K562 (cell line): ENCODE results near the gene DAD1. TPM values are rescaled to one million over a fixed set of nuclear protein-coding genes. Genes with fewer than 3 reads are reported as not detected.

Source experiments
- DEAF1 ChIP-seq: fragments of 450-650 bp; formaldehyde crosslinking; IDR thresholded peaks from 2 replicates; pipeline ENCODE4 v1.4.0; 2020; ENCODE audit warnings: mild to moderate bottlenecking, moderate library complexity
- E2F8 ChIP-seq: fragments of 450-650 bp; IDR thresholded peaks from 2 replicates; pipeline ENCODE4 v1.7.1; 2018; ENCODE audit warnings: mild to moderate bottlenecking, low read depth; ENCODE audit not compliant: partially characterized antibody
- EGR1 ChIP-seq: fragments of 450-650 bp; conservative IDR thresholded peaks from 2 replicates; pipeline ENCODE4 v1.6.1; 2017; ENCODE audit warnings: mild to moderate bottlenecking
- GABPB2 ChIP-seq: fragments of 250-450 bp; sonication (Bioruptor Pico); conservative IDR thresholded peaks from 2 replicates; pipeline ENCODE4 v1.5.1; 2021; ENCODE audit warnings: mild to moderate bottlenecking
- GTF2E2 ChIP-seq: fragments of 200-800 bp; sonication (Bioruptor generic); IDR thresholded peaks from 2 replicates; pipeline ENCODE4 v1.6.1; 2016; ENCODE audit warnings: missing genetic modification characterization, missing compliant biosample characterization
- HDGF ChIP-seq: fragments of 450-650 bp; IDR thresholded peaks from 2 replicates; pipeline ENCODE4 v1.6.1; 2016
- KDM2B ChIP-seq: fragments of 250-450 bp; sonication (Bioruptor Pico); IDR thresholded peaks from 2 replicates; pipeline ENCODE4 v1.8.0; 2021; ENCODE audit warnings: mild to moderate bottlenecking, moderate library complexity
- KDM5B ChIP-seq: fragments of 200-600 bp; sonication (generic); IDR thresholded peaks from 2 replicates; pipeline ENCODE4 v1.6.1; 2012; ENCODE audit warnings: low read depth, mild to moderate bottlenecking, moderate library complexity, low read length, control low read depth, inconsistent platforms; ENCODE audit not compliant: insufficient replicate concordance
- MAFK ChIP-seq: IDR thresholded peaks from 2 replicates; pipeline ENCODE4 v1.6.1; 2011; ENCODE audit warnings: low read length, improper control_type of control experiment
- NFRKB ChIP-seq: fragments of 450-650 bp; IDR thresholded peaks from 2 replicates; pipeline ENCODE4 v1.6.1; 2016; ENCODE audit warnings: low read depth
- PPARD ChIP-seq: fragments of 250-450 bp; sonication (Bioruptor Pico); IDR thresholded peaks from 2 replicates; pipeline ENCODE4 v1.8.0; 2022; ENCODE audit warnings: inconsistent platforms, mild to moderate bottlenecking, moderate library complexity
- RNF2 ChIP-seq: sonication (generic); IDR thresholded peaks from 2 replicates; pipeline ENCODE4 v1.6.1; 2016
- SP1 ChIP-seq: sonication (generic); formaldehyde crosslinking; IDR thresholded peaks from 2 replicates; pipeline ENCODE4 v1.8.1; 2022; ENCODE audit warnings: mild to moderate bottlenecking, missing genetic modification reagents
- SRSF9 ChIP-seq: fragments of 200-400 bp; formaldehyde crosslinking; IDR thresholded peaks from 2 replicates; pipeline ENCODE4 v1.6.1; 2017; ENCODE audit warnings: low read depth, low read length, borderline replicate concordance
- TAF7 ChIP-seq: fragments of 450-650 bp; IDR thresholded peaks from 2 replicates; pipeline ENCODE4 v1.6.1; 2016; ENCODE audit warnings: missing genetic modification characterization, missing compliant biosample characterization
- TEAD1 ChIP-seq, 2 experiments: fragments of 450-650 bp in 1 of 2; sonication (generic) in 1 of 2; formaldehyde crosslinking; IDR thresholded peaks; 2 replicates each; pipeline versions ENCODE4 v1.4.0 to v1.8.0; 2020 to 2022; ENCODE audit warnings: mild to moderate bottlenecking in 2 of 2, missing genetic modification reagents in 1 of 2
- XRCC4 ChIP-seq: IDR thresholded peaks from one replicate; pipeline ENCODE4 v1.6.1; 2011; ENCODE audit not compliant: insufficient read depth, insufficient read length; ENCODE audit errors: extremely low read depth
- ZBTB43 ChIP-seq: sonication (generic); formaldehyde crosslinking; IDR thresholded peaks from 2 replicates; pipeline ENCODE4 v1.8.0; 2023; ENCODE audit warnings: mild to moderate bottlenecking, missing genetic modification reagents
- ZMIZ1 ChIP-seq, 2 experiments: fragments of 150-350 bp in 1 of 2; IDR thresholded peaks; 2 replicates each; pipeline ENCODE4 v1.6.1; 2012 to 2016; ENCODE audit warnings: low read depth in 2 of 2, low read length in 2 of 2, mild to moderate bottlenecking in 1 of 2, moderate library complexity in 1 of 2
- ZNF239 ChIP-seq: fragments of 250-450 bp; sonication (Bioruptor Pico); IDR thresholded peaks from 2 replicates; pipeline ENCODE4 v1.4.0; 2020; ENCODE audit warnings: mild to moderate bottlenecking
- ZNF3 ChIP-seq: fragments of 250-450 bp; sonication (Bioruptor Pico); IDR thresholded peaks from 2 replicates; pipeline ENCODE4 v1.5.0; 2021; ENCODE audit warnings: mild to moderate bottlenecking, moderate library complexity
- polyA plus RNA-seq, 8 experiments: library from polyadenylated mRNA; depleted of rRNA in 4 of 8; stranded (reverse) in 5 of 8; unstranded in 3 of 8; fragments of >200 nt; fragmentation: Nextera tagmentation in 2 of 8; fragmentation: Illumina TruSeq in 1 of 8; extraction: Ambion mirVana in 2 of 8; extraction: Trizol in 1 of 8; gene quantifications; 2 replicates each; pipeline versions ENCODE4 v1.2.1 to v1.2.3, GENCODE V29; 2011 to 2014; ENCODE audit warnings: inconsistent platforms in 1 of 8, missing spikeins in 1 of 8
- total RNA-seq, 7 experiments: library from RNA; depleted of rRNA in 6 of 7; stranded (reverse); fragments of >200 nt in 6 of 7; fragmentation: Illumina TruSeq in 2 of 7; extraction: Trizol in 2 of 7; gene quantifications; 2 replicates each; pipeline versions ENCODE4 v1.2.1 to v1.2.3, GENCODE V29; 2011 to 2021; ENCODE audit warnings: low replicate concordance in 1 of 7

Gene DAD1
- total and polyA plus RNA-seq, 9 of the 15 experiments (the other 6 are each of a cell fraction or from before 2014, with no cell fraction given), result 104 to 617 (median 222) TPM

GRCh38 chr14:22556990-22557623 is 31.9 kb downstream of the DAD1 start (continued):
- TF ChIP-seq ZMIZ1 (IDR thresholded peaks at IDR 0.05; ENCODE audit: low read depth in 2 of 2, low read length in 2 of 2) (no peak), RNF2 (no peak), SRSF9 (no peak), ZNF3 (no peak), EGR1 (no peak), ZBTB43 (CRISPR knock-in tag) (no peak), TAF7 (tag) (no peak), NFRKB (no peak), TEAD1 (CRISPR knock-in tag; IDR thresholded peaks at IDR 0.05) (no peak), KDM2B (no peak), GTF2E2 (tag) (no peak), E2F8 (no peak), XRCC4 (no peak), ZNF239 (no peak), GABPB2 (CRISPR knock-in tag) (no peak), DEAF1 (peak; percentile 85), PPARD (CRISPR knock-in tag) (no peak), SP1 (CRISPR knock-in tag) (no peak), HDGF (no peak), KDM5B (no peak), MAFK (no peak)
